HG02623 (cell line): ENCODE data around the gene COL20A1.

Source experiments
- ATAC-seq: cut with Tn5 transposase; IDR thresholded peaks from one replicate; pipeline ENCODE4 v1.9.1; 2021; ENCODE audit warnings: moderate library complexity; ENCODE audit not compliant: unreplicated experiment

COL20A1 gene

GRCh38 chr20:63306673-63307537 lies 13.9 kb downstream of the COL20A1 start:
- no peak for ATAC-seq

GRCh38 chr20:63307538-63308217 lies 14.7 kb downstream of the COL20A1 start:
- ATAC-seq: no peak

GRCh38 chr20:63308218-63308911 lies 15.4 kb downstream of the COL20A1 start:
- no peak for ATAC-seq

GRCh38 chr20:63309261-63310071 lies 16.5 kb downstream of the COL20A1 start:
- no peak for ATAC-seq

GRCh38 chr20:63310265-63310991 lies 17.4 kb downstream of the COL20A1 start:
- no peak for ATAC-seq

GRCh38 chr20:63311186-63311832 lies 18.3 kb downstream of the COL20A1 start:
- no peak for ATAC-seq

- no peak for ATAC-seq
Observed at GRCh38 chr20:63311833-63312243, 18.9 kb downstream of the COL20A1 start.

GRCh38 chr20:63312273-63312672 lies 19.3 kb downstream of the COL20A1 start:
- no peak for ATAC-seq

GRCh38 chr20:63312690-63313348 lies 19.8 kb downstream of the COL20A1 start:
- no peak for ATAC-seq

GRCh38 chr20:63313349-63314014 lies 20.5 kb downstream of the COL20A1 start:
- no peak for ATAC-seq

GRCh38 chr20:63314015-63314471 lies 21.1 kb downstream of the COL20A1 start:
- no peak for ATAC-seq

- ATAC-seq: no peak
Observed at GRCh38 chr20:63314566-63315239, 21.7 kb downstream of the COL20A1 start.

GRCh38 chr20:63315240-63315689 lies 22.3 kb downstream of the COL20A1 start:
- no peak for ATAC-seq

GRCh38 chr20:63315731-63316491 lies 22.9 kb downstream of the COL20A1 start:
- ATAC-seq: no peak

GRCh38 chr20:63316502-63316921 lies 23.5 kb downstream of the COL20A1 start:
- ATAC-seq: no peak

- no peak for ATAC-seq
Observed at GRCh38 chr20:63317061-63317460, 24.1 kb downstream of the COL20A1 start.
